CD8-positive, alpha-beta memory T cell (primary cell): ENCODE results near the gene NLGN1. TPM values are rescaled to one million over a fixed set of nuclear protein-coding genes. Genes with fewer than 3 reads are reported as not detected.

Experiments used
- CTCF ChIA-PET: fragments of 350-600 bp; sonication (Branson Sonifier 250); formaldehyde crosslinking; loops from one replicate; lab custom pipeline; 2021; ENCODE audit warnings: antibody characterized with exemption; lab: Charles Lee
- POLR2A ChIA-PET: fragments of 350-600 bp; sonication (Branson Sonifier 250); formaldehyde crosslinking; loops from one replicate; lab custom pipeline; 2021; ENCODE audit warnings: antibody characterized with exemption; lab: Charles Lee
- DNase-seq, 5 donors: peaks; one replicate each; pipeline versions ENCODE4 v3.0.0 to v3.0.0-alpha.2; 2020 to 2022; ENCODE audit warnings: mixed read lengths in 1 of 5
- H3K27ac ChIP-seq: one replicate; pipeline ENCODE4 v1.7.0; 2013; ENCODE audit warnings: low read depth, mild to moderate bottlenecking, low read length, moderate library complexity
- H3K27me3 ChIP-seq: 2 replicates; pipeline ENCODE4 v1.7.0; 2013; ENCODE audit warnings: low read length, mild to moderate bottlenecking; ENCODE audit not compliant: insufficient read depth, poor library complexity, severe bottlenecking
- H3K36me3 ChIP-seq: 2 replicates; pipeline ENCODE4 v1.7.0; 2013; ENCODE audit warnings: mild to moderate bottlenecking, low read length, moderate library complexity; ENCODE audit not compliant: insufficient read depth
- H3K4me1 ChIP-seq: 2 replicates; pipeline ENCODE4 v1.7.0; 2013; ENCODE audit warnings: mild to moderate bottlenecking, low read length, moderate library complexity; ENCODE audit not compliant: insufficient read depth
- H3K4me3 ChIP-seq: 2 replicates; pipeline ENCODE4 v1.7.0; 2013; ENCODE audit warnings: mild to moderate bottlenecking, low read length
- H3K9me3 ChIP-seq: 2 replicates; pipeline ENCODE4 v1.7.0; 2013; ENCODE audit warnings: mild to moderate bottlenecking, low read length
- H3K27ac Mint-ChIP-seq, 8 donors: one replicate each; pipeline ENCODE4 v1.8.0; 2020 to 2021; ENCODE audit warnings: mixed read lengths in 8 of 8, mild to moderate bottlenecking in 6 of 8, inconsistent platforms in 3 of 8, moderate library complexity in 3 of 8
- H3K27me3 Mint-ChIP-seq, 2 donors: one replicate each; pipeline ENCODE4 v1.8.0; 2020 to 2021; ENCODE audit warnings: mixed read lengths in 2 of 2, mild to moderate bottlenecking in 1 of 2, moderate library complexity in 1 of 2
- H3K36me3 Mint-ChIP-seq, 3 donors: one replicate each; pipeline ENCODE4 v1.8.0; 2020 to 2021; ENCODE audit warnings: mixed read lengths in 3 of 3, inconsistent platforms in 1 of 3, mild to moderate bottlenecking in 1 of 3
- H3K4me1 Mint-ChIP-seq, 3 donors: one replicate each; pipeline ENCODE4 v1.8.0; 2020 to 2021; ENCODE audit warnings: mixed read lengths in 3 of 3, inconsistent platforms in 1 of 3, mild to moderate bottlenecking in 1 of 3
- H3K4me3 Mint-ChIP-seq, 7 donors: one replicate each; pipeline ENCODE4 v1.8.0; 2020 to 2021; ENCODE audit warnings: mixed read lengths in 7 of 7, mild to moderate bottlenecking in 6 of 7, moderate library complexity in 4 of 7, inconsistent platforms in 2 of 7
- H3K9me3 Mint-ChIP-seq, 5 donors: one replicate each; pipeline ENCODE4 v1.8.0; 2020 to 2022; ENCODE audit warnings: mixed read lengths in 5 of 5, mild to moderate bottlenecking in 3 of 5, moderate library complexity in 2 of 5, inconsistent platforms in 1 of 5
- polyA plus RNA-seq: library from polyadenylated mRNA; unstranded; fragments of 300-500 nt; fragmentation: Illumina TruSeq; gene quantifications from one replicate; pipeline ENCODE4 v1.2.3, GENCODE V29; 2021
- total RNA-seq, 2 experiments: library from RNA; stranded (reverse); gene quantifications; one replicate each; pipeline ENCODE4 v1.2.3, GENCODE V29; 2021

The NLGN1 gene
- total and polyA plus RNA-seq, 3 experiments from 2014 or later = not detected

GRCh38 chr3:173939331-173939730, 541.8 kb downstream of the NLGN1 start:
- Histone ChIP-seq H3K4me1 (no peaks in the 10 kb centered on the region), H3K36me3 (no peaks in the 10 kb centered on the region), H3K27ac (no peak overlapping the region), H3K4me3 (no peak overlapping the region), H3K27me3 (no peaks in the 10 kb centered on the region), H3K9me3 (no peaks in the 10 kb centered on the region)
- Mint-ChIP-seq H3K27me3 (no peaks in the 10 kb centered on the region), H3K4me1 (no peaks in the 10 kb centered on the region), H3K27ac (no peak overlapping the region), H3K36me3 (no peaks in the 10 kb centered on the region), H3K4me3 (no peak overlapping the region), H3K9me3 (peaks cover 0 to 5% (median 0%) of the 10 kb centered on the region in 5 donors)
- CTCF ChIA-PET = no interaction called here
- no peak for DNase-seq
- POLR2A ChIA-PET = no interaction called here

DNA sequence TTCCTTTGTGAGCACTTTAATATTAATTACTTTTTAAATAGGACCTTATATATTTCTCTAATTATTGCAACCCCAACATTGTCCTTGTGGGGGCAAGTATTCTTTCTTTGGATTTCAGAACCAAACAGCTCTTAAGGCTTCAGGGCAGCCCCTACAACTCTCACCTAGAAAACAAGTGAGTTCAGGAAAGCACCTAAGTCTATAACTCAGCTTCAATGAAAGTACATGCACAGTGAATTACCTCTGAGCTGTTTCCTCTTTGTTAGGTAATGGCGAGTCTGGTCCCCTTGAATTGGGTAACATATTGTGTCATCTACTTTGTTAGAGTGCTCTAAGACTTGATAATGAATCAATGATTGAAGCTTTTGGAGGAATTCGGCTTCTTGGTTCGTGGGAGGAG, 545.7 kb downstream of the NLGN1 start:
- DNase-seq = no peak
- Mint-ChIP-seq H3K4me1 (no peaks in the 10 kb centered on the region), H3K9me3 (peaks cover 0 to 9% (median 0%) of the 10 kb centered on the region in 5 donors), H3K27me3 (no peaks in the 10 kb centered on the region), H3K27ac (no peak overlapping the region), H3K36me3 (no peaks in the 10 kb centered on the region), H3K4me3 (no peak overlapping the region)
- Histone ChIP-seq H3K9me3 (no peaks in the 10 kb centered on the region), H3K27ac (no peak overlapping the region), H3K36me3 (no peaks in the 10 kb centered on the region), H3K4me1 (no peaks in the 10 kb centered on the region), H3K4me3 (no peak overlapping the region), H3K27me3 (no peaks in the 10 kb centered on the region)
- CTCF ChIA-PET = no interaction called here
- POLR2A ChIA-PET = no interaction called here

- DNase-seq = no peak
- CTCF ChIA-PET = no interaction called here
- no peak overlapping the region for H3K27ac Mint-ChIP-seq
- no peaks in the 10 kb centered on the region for H3K36me3 Mint-ChIP-seq
- no peak overlapping the region for H3K27ac ChIP-seq
- H3K27me3 Mint-ChIP-seq = no peaks in the 10 kb centered on the region
- POLR2A ChIA-PET = no interaction called here
- H3K4me3 ChIP-seq = no peak overlapping the region
- no peaks in the 10 kb centered on the region for H3K36me3 ChIP-seq
- no peaks in the 10 kb centered on the region for H3K4me1 Mint-ChIP-seq
- no peaks in the 10 kb centered on the region for H3K4me1 ChIP-seq
- peaks cover 0 to 9% (median 0%) of the 10 kb centered on the region in 5 donors for H3K9me3 Mint-ChIP-seq
- no peaks in the 10 kb centered on the region for H3K9me3 ChIP-seq
- no peak overlapping the region for H3K4me3 Mint-ChIP-seq
- H3K27me3 ChIP-seq = no peaks in the 10 kb centered on the region
Observed at GRCh38 chr3:173945170-173945569, 547.6 kb downstream of the NLGN1 start.

DNA sequence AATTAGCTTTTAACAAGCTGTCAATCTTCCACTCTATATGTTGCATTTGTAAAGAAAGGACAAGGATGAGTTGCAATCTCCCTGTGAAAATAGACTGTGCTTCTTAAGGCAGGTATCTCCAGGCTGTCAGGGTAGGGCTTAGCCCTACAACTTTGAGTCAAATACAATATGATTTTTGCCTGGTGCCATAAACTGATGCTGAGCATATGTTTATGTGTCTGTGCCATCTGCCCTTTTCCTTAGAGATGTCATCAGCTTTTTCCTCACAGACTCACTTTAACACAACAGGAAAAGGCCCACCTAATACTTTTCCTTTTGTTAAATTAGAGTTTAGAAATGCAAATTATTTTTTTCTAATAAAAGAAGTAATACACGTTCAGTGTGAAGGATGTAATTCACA, 548.3 kb downstream of the NLGN1 start:
- H3K4me1 Mint-ChIP-seq = no peaks in the 10 kb centered on the region
- H3K27ac ChIP-seq = no peak overlapping the region
- no peaks in the 10 kb centered on the region for H3K27me3 Mint-ChIP-seq
- no peaks in the 10 kb centered on the region for H3K9me3 ChIP-seq
- DNase-seq = no peak
- CTCF ChIA-PET = no interaction called here
- no peaks in the 10 kb centered on the region for H3K27me3 ChIP-seq
- H3K4me1 ChIP-seq = no peaks in the 10 kb centered on the region
- no peaks in the 10 kb centered on the region for H3K36me3 ChIP-seq
- POLR2A ChIA-PET = no interaction called here
- no peak overlapping the region for H3K4me3 ChIP-seq
- H3K36me3 Mint-ChIP-seq = no peaks in the 10 kb centered on the region
- H3K4me3 Mint-ChIP-seq = no peak overlapping the region
- H3K27ac Mint-ChIP-seq = no peak overlapping the region
- H3K9me3 Mint-ChIP-seq = peaks cover 0 to 9% (median 0%) of the 10 kb centered on the region in 5 donors

- DNase-seq = no peak
- H3K4me1 ChIP-seq = no peaks in the 10 kb centered on the region
- no peaks in the 10 kb centered on the region for H3K9me3 ChIP-seq
- H3K27ac ChIP-seq = no peak overlapping the region
- no peaks in the 10 kb centered on the region for H3K4me1 Mint-ChIP-seq
- ChIA-PET CTCF (no interaction called here), POLR2A (no interaction called here)
- no peaks in the 10 kb centered on the region for H3K36me3 ChIP-seq
- no peak overlapping the region for H3K4me3 ChIP-seq
- H3K27me3 Mint-ChIP-seq = no peaks in the 10 kb centered on the region
- H3K27me3 ChIP-seq = no peaks in the 10 kb centered on the region
- peaks cover 0 to 4% (median 2%) of the 10 kb centered on the region in 5 donors for H3K9me3 Mint-ChIP-seq
- no peak overlapping the region for H3K27ac Mint-ChIP-seq
- H3K36me3 Mint-ChIP-seq = no peaks in the 10 kb centered on the region
- H3K4me3 Mint-ChIP-seq = no peak overlapping the region
Observed at GRCh38 chr3:173954647-173955046, 557.1 kb downstream of the NLGN1 start.

DNA sequence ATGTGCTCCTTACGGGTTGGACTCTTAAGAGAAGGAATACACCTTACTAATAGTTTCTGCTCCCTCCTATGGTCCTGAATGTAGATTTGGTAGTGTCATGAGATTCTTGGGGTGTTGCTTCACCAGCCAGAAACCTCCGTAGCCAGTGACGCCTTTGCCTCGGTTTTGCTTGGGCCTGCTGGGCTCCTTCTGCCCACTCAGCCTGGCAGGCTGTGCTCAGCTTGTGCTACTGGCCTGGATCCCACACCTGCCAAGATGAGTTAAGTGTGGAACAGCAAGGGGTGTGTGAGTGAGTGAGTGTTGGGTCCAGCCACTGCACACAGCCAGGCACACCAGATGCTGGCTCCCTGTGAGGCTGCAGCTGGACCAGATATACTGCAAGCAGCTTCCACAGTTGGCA, 560.1 kb downstream of the NLGN1 start:
- Histone ChIP-seq H3K4me3 (no peak overlapping the region), H3K9me3 (no peaks in the 10 kb centered on the region), H3K4me1 (no peaks in the 10 kb centered on the region), H3K27ac (no peak overlapping the region), H3K27me3 (no peaks in the 10 kb centered on the region), H3K36me3 (no peaks in the 10 kb centered on the region)
- H3K27me3 Mint-ChIP-seq = no peaks in the 10 kb centered on the region
- DNase-seq = no peak
- CTCF ChIA-PET = no interaction called here
- no peak overlapping the region for H3K27ac Mint-ChIP-seq
- no peak overlapping the region for H3K4me3 Mint-ChIP-seq
- peaks cover 0 to 12% (median 2%) of the 10 kb centered on the region in 5 donors for H3K9me3 Mint-ChIP-seq
- POLR2A ChIA-PET = no interaction called here
- no peaks in the 10 kb centered on the region for H3K36me3 Mint-ChIP-seq
- no peaks in the 10 kb centered on the region for H3K4me1 Mint-ChIP-seq

- H3K27ac Mint-ChIP-seq = no peak overlapping the region
- H3K4me3 ChIP-seq = no peak overlapping the region
- no peak overlapping the region for H3K4me3 Mint-ChIP-seq
- no peaks in the 10 kb centered on the region for H3K27me3 Mint-ChIP-seq
- peaks cover 0 to 12% (median 2%) of the 10 kb centered on the region in 5 donors for H3K9me3 Mint-ChIP-seq
- H3K4me1 Mint-ChIP-seq = no peaks in the 10 kb centered on the region
- ChIA-PET POLR2A (no interaction called here), CTCF (no interaction called here)
- no peak for DNase-seq
- H3K27ac ChIP-seq = no peak overlapping the region
- H3K36me3 ChIP-seq = no peaks in the 10 kb centered on the region
- H3K4me1 ChIP-seq = no peaks in the 10 kb centered on the region
- no peaks in the 10 kb centered on the region for H3K27me3 ChIP-seq
- no peaks in the 10 kb centered on the region for H3K36me3 Mint-ChIP-seq
- no peaks in the 10 kb centered on the region for H3K9me3 ChIP-seq
Observed at GRCh38 chr3:173958805-173959204, 561.3 kb downstream of the NLGN1 start.

DNA sequence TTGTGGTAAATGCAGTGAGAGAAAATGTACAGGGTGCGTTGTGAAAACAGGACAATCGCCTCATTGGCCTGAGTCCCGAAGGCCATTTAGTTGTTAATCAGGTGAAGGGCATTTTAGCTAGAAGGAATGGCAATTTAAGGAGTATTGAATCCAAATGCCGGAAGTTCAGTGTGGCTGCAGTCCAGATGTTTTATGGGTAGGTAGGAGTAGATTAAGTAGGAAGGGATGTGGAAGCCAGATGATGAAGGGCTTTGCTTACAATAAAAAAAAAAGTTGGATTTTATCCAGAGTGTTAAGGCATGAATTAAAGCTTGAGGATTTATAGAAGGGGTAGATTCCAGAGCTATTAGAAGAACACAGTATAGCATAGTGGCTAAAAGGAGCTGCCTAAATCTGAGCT, 572.7 kb downstream of the NLGN1 start:
- H3K36me3 Mint-ChIP-seq = no peaks in the 10 kb centered on the region
- no peaks in the 10 kb centered on the region for H3K4me1 Mint-ChIP-seq
- H3K4me3 Mint-ChIP-seq = no peak overlapping the region
- Histone ChIP-seq H3K4me3 (no peak overlapping the region), H3K36me3 (no peaks in the 10 kb centered on the region), H3K27ac (no peak overlapping the region), H3K9me3 (no peaks in the 10 kb centered on the region), H3K27me3 (no peaks in the 10 kb centered on the region), H3K4me1 (no peaks in the 10 kb centered on the region)
- POLR2A ChIA-PET = no interaction called here
- H3K27me3 Mint-ChIP-seq = no peaks in the 10 kb centered on the region
- CTCF ChIA-PET = no interaction called here
- DNase-seq = no peak
- no peak overlapping the region for H3K27ac Mint-ChIP-seq
- H3K9me3 Mint-ChIP-seq = peaks cover 2 to 16% (median 7%) of the 10 kb centered on the region in 5 donors

- Mint-ChIP-seq H3K4me3 (no peak overlapping the region), H3K27me3 (no peaks in the 10 kb centered on the region), H3K27ac (no peak overlapping the region), H3K4me1 (no peaks in the 10 kb centered on the region), H3K36me3 (no peaks in the 10 kb centered on the region), H3K9me3 (peaks cover 0 to 9% (median 4%) of the 10 kb centered on the region in 5 donors)
- no peak for DNase-seq
- Histone ChIP-seq H3K4me3 (no peak overlapping the region), H3K36me3 (no peaks in the 10 kb centered on the region), H3K9me3 (no peaks in the 10 kb centered on the region), H3K27ac (no peak overlapping the region), H3K27me3 (no peaks in the 10 kb centered on the region), H3K4me1 (no peaks in the 10 kb centered on the region)
- ChIA-PET CTCF (no interaction called here), POLR2A (no interaction called here)
Observed at GRCh38 chr3:173976281-173976680, 578.7 kb downstream of the NLGN1 start.
